Endothelial cell of umbilical vein (primary cell): Measurements from ENCODE around the gene SCN4A. TPM values are rescaled to one million over a fixed set of nuclear protein-coding genes. Genes with fewer than 3 reads are reported as not detected.

ENCODE experiments used
- BruUV-seq: library from RNA; stranded (reverse); fragments of 400-500 nt; replicated peaks from 2 replicates; lab custom pipeline; 2021; lab: Mats Ljungman, UMichigan
- CTCF ChIA-PET: fragments of 300-600, 350-600 bp; sonication (Branson Sonifier 250); formaldehyde crosslinking; loops from one replicate; lab custom pipeline; 2021; ENCODE audit warnings: antibody characterized with exemption, inconsistent platforms; lab: Charles Lee
- POLR2A ChIA-PET: fragments of 300-600, 350-600 bp; sonication (Branson Sonifier 250); formaldehyde crosslinking; loops from one replicate; lab custom pipeline; 2021; ENCODE audit warnings: antibody characterized with exemption, inconsistent platforms; lab: Charles Lee
- DNase-seq: peaks from one replicate; pipeline ENCODE4 v3.0.0-alpha.2; 2011; ENCODE audit warnings: low read depth, low spot score
- FAIRE-seq: peaks from 2 replicates; lab custom pipeline; 2011; peaks lifted over from hg19 to GRCh38; lab: Jason Lieb, UNC
- H2AFZ ChIP-seq: 2 replicates; pipeline ENCODE4 v1.6.0; 2012; ENCODE audit warnings: low read depth, low read length, control low read depth, inconsistent platforms
- H3K27ac ChIP-seq: 2 replicates; pipeline ENCODE4 v1.5.1; 2011; ENCODE audit warnings: low read depth, mild to moderate bottlenecking, control low read depth, low read length, moderate library complexity; ENCODE audit not compliant: insufficient read depth
- H3K27me3 ChIP-seq, 2 experiments: 2 replicates each; pipeline versions ENCODE4 v1.6.0 to v1.6.1; 2011; ENCODE audit warnings: low read length in 2 of 2, mixed read lengths in 1 of 2; ENCODE audit not compliant: control insufficient read depth in 2 of 2, insufficient read depth in 2 of 2
- H3K36me3 ChIP-seq, 2 experiments: 2 replicates in 1 of 2; 3 replicates in 1 of 2; pipeline ENCODE4 v1.5.1; 2011; ENCODE audit warnings: low read length in 2 of 2, mild to moderate bottlenecking in 1 of 2, moderate library complexity in 1 of 2; ENCODE audit not compliant: control insufficient read depth in 2 of 2, insufficient read depth in 2 of 2; ENCODE audit errors: extremely low read depth in 1 of 2
- H3K4me1 ChIP-seq: 3 replicates; pipeline ENCODE4 v1.5.1; 2011; ENCODE audit warnings: mild to moderate bottlenecking, low read length; ENCODE audit not compliant: control insufficient read depth, insufficient read depth; ENCODE audit errors: extremely low read depth
- H3K4me2 ChIP-seq: 2 replicates; pipeline ENCODE4 v1.6.1; 2011; ENCODE audit warnings: low read length, control low read depth, mixed read lengths; ENCODE audit not compliant: insufficient read depth
- H3K4me3 ChIP-seq, 3 experiments: fragments of 200-600 bp in 1 of 3; sonication (generic), shearing (Covaris generic) in 1 of 3; replicated peaks in 1 of 3; 2 replicates each; pipeline ENCODE4 v1.5.1; 2011 to 2016; ENCODE audit warnings: control low read depth in 3 of 3, low read length in 3 of 3, mild to moderate bottlenecking in 2 of 3, inconsistent platforms in 1 of 3, low read depth in 1 of 3, moderate library complexity in 1 of 3; ENCODE audit not compliant: insufficient read depth in 1 of 3
- H3K79me2 ChIP-seq: 2 replicates; pipeline ENCODE4 v1.6.0; 2012; ENCODE audit warnings: low read length, inconsistent platforms; ENCODE audit not compliant: control insufficient read depth, insufficient read depth
- H3K9ac ChIP-seq: replicated peaks from 2 replicates; pipeline ENCODE3; 2011; ENCODE audit warnings: low read length, control low read depth; ENCODE audit not compliant: insufficient read depth; ENCODE audit errors: extremely low read depth
- H3K9me1 ChIP-seq: replicated peaks from 3 replicates; pipeline ENCODE4 v1.6.0; 2011; ENCODE audit warnings: mild to moderate bottlenecking, low read length; ENCODE audit not compliant: control insufficient read depth, insufficient read depth; ENCODE audit errors: extremely low read depth
- H3K9me3 ChIP-seq: replicated peaks from 2 replicates; pipeline ENCODE4 v1.5.1; 2012; ENCODE audit warnings: low read length, inconsistent platforms; ENCODE audit not compliant: control insufficient read depth, insufficient read depth
- H4K20me1 ChIP-seq: replicated peaks from 2 replicates; pipeline ENCODE3; 2011; ENCODE audit warnings: mild to moderate bottlenecking, low read length; ENCODE audit not compliant: control insufficient read depth, insufficient read depth; ENCODE audit errors: extremely low read depth
- EZH2 ChIP-seq: IDR thresholded peaks from 2 replicates; pipeline ENCODE4 v1.6.1; 2012; ENCODE audit warnings: borderline replicate concordance, low read depth, mild to moderate bottlenecking, moderate library complexity, low read length, inconsistent platforms; ENCODE audit not compliant: severe bottlenecking
- FOS ChIP-seq: IDR thresholded peaks from 2 replicates; pipeline ENCODE4 v1.6.1; 2011; ENCODE audit warnings: mild to moderate bottlenecking, low read length, moderate library complexity, borderline replicate concordance; ENCODE audit not compliant: insufficient read depth
- GATA2 ChIP-seq: IDR thresholded peaks from 2 replicates; pipeline ENCODE4 v1.7.0; 2011; ENCODE audit warnings: low read depth, mild to moderate bottlenecking, moderate library complexity, mixed read lengths, low read length; ENCODE audit not compliant: insufficient read length, insufficient read depth
- JUN ChIP-seq: IDR thresholded peaks from 2 replicates; pipeline ENCODE4 v1.6.1; 2011; ENCODE audit warnings: borderline replicate concordance, low read depth; ENCODE audit not compliant: insufficient read length, insufficient read depth
- MYC ChIP-seq: IDR thresholded peaks from one replicate; pipeline ENCODE4 v1.6.1; 2011; ENCODE audit warnings: mild to moderate bottlenecking, low read depth, low read length
- POLR2A ChIP-seq: IDR thresholded peaks from 2 replicates; pipeline ENCODE4 v1.6.1; 2012; ENCODE audit warnings: low read depth, mild to moderate bottlenecking, control low read depth, low read length
- POLR2AphosphoS5 ChIP-seq: IDR thresholded peaks from 2 replicates; pipeline ENCODE4 v1.6.1; 2012; ENCODE audit warnings: low read depth, mild to moderate bottlenecking, control low read depth, low read length, moderate library complexity; ENCODE audit not compliant: insufficient read depth
- dilution Hi-C: fragments of 300-500 bp; cut with MboI; formaldehyde crosslinking; loops from one replicate; pipeline ENCODE4 v1.15.0; 2019; ENCODE audit warnings: low sequenced_read_pairs; ENCODE audit not compliant: extremely low pct_ligation_motif_present
- intact Hi-C: fragments of 100-400 bp; cut with micrococcal nuclease; formaldehyde crosslinking; loops from one replicate; pipeline ENCODE4 v1.10.0; 2022
- polyA plus RNA-seq, 4 experiments: library from polyadenylated mRNA; depleted of rRNA in 3 of 4; stranded (reverse) in 3 of 4; unstranded in 1 of 4; fragments of >200 nt; gene quantifications; 2 replicates each; pipeline versions ENCODE4 v1.2.1 to v1.2.3, GENCODE V29; 2011 to 2012; ENCODE audit warnings: missing spikeins in 1 of 4
- total RNA-seq: library from RNA; stranded (reverse); gene quantifications from 2 replicates; pipeline ENCODE4 v1.2.3, GENCODE V29; 2021
- TF ChIP-seq, protein P1 (sequence below): IDR thresholded peaks from 2 replicates; pipeline ENCODE4 v1.6.1; 2011; ENCODE audit not compliant: insufficient read depth, insufficient read length
- TF ChIP-seq, protein P2 (sequence below), 2 donors: IDR thresholded peaks; 1 replicate in 1 of 2; 2 replicates in 1 of 2; pipeline ENCODE4 v1.5.1; 2011; ENCODE audit warnings: low read length in 2 of 2, mild to moderate bottlenecking in 2 of 2, moderate library complexity in 2 of 2, control low read depth in 1 of 2, inconsistent platforms in 1 of 2, low read depth in 1 of 2; ENCODE audit not compliant: insufficient read depth in 1 of 2; ENCODE audit errors: extremely low read depth in 1 of 2

The SCN4A gene
- total and polyA plus RNA-seq, 2 donors (not counting 3 experiments of a cell fraction or from before 2014, with no cell fraction given), result 0.01 to 0.40 TPM

DNA sequence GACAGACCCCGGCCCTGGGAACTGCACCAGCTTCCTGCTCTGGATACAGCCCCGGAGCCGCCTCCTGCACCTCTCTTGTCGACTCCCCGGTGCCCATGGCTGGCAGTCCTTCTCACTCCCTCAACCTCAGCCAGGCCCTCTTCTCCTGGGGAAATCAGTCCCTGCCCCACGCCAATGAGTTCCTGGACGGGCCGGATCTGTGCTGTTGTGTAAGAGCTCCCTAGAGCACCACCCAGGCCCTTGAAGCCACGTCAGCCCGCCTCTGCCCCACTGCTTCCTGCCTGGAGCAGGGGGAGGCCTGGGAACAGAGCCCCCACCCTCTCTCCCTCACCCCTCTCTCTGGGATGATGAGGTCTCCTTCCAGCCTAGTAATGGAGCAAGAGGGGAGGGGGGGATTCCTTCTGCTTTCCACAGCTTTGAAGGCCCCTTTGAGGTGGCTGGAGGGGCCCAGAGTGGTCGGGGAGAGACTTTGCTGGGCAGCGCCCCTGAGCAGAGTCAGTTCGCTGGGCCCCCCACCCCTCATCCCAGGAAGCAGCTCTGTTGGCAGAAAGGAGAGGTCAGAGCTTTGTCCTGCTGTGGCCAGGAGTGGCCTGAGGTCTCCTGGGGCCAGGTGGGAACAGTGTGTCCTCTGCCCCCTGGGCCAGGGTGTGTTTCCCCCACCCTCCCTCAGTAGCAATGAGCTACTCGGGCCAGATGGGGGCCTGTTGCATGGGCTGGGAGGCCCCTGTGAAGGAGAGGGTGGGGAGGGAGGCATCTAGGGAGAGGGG lies 29.2 kb upstream of the SCN4A start:
- Histone ChIP-seq H3K27ac (peak overlapping the region; percentile 54), H3K79me2 (peaks cover 40% of the 10 kb centered on the region), H3K4me1 (peaks cover 63% of the 10 kb centered on the region), H3K9me1 (no peaks in the 10 kb centered on the region), H3K4me2 (no peak overlapping the region), H3K9me3 (no peaks in the 10 kb centered on the region), H3K27me3 (no peaks in the 10 kb centered on the region), H3K36me3 (peaks cover 26 to 29% of the 10 kb centered on the region in 2 experiments), H2AFZ (no peak overlapping the region), H3K9ac (no peak overlapping the region), H4K20me1 (no peaks in the 10 kb centered on the region), H3K4me3 (no peak overlapping the region)
- intact Hi-C loops (no loop called here), dilution Hi-C loops (no loop called here)
- FAIRE-seq, result peak; percentile 74
- no TSS peak for BruUV-seq
- ChIA-PET CTCF (interaction anchor here (0.7 to 6.8 kb wide), 9 partner anchors 12 to 132 kb away, joined by 3 to 140 read pairs (median 6); partner anchors contain the start of gene ICAM2), POLR2A (interaction anchor here (1.0 to 2.7 kb wide), 4 partner anchors 15 to 132 kb away, joined by 3 to 13 read pairs (median 8); partner anchors contain the start of gene ICAM2)
- TF ChIP-seq FOS (no peak), JUN (no peak), GATA2 (no peak), MYC (no peak), POLR2A (peak; percentile 56), POLR2AphosphoS5 (peak; percentile 79), EZH2 (no peak)
- TF ChIP-seq, protein P1, sequence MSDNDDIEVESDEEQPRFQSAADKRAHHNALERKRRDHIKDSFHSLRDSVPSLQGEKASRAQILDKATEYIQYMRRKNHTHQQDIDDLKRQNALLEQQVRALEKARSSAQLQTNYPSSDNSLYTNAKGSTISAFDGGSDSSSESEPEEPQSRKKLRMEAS, result no peak
- TF ChIP-seq, protein P2, sequence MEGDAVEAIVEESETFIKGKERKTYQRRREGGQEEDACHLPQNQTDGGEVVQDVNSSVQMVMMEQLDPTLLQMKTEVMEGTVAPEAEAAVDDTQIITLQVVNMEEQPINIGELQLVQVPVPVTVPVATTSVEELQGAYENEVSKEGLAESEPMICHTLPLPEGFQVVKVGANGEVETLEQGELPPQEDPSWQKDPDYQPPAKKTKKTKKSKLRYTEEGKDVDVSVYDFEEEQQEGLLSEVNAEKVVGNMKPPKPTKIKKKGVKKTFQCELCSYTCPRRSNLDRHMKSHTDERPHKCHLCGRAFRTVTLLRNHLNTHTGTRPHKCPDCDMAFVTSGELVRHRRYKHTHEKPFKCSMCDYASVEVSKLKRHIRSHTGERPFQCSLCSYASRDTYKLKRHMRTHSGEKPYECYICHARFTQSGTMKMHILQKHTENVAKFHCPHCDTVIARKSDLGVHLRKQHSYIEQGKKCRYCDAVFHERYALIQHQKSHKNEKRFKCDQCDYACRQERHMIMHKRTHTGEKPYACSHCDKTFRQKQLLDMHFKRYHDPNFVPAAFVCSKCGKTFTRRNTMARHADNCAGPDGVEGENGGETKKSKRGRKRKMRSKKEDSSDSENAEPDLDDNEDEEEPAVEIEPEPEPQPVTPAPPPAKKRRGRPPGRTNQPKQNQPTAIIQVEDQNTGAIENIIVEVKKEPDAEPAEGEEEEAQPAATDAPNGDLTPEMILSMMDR (IDR thresholded peaks at IDR 0.05; ENCODE audit: extremely low read depth in 1 of 2, insufficient read depth in 1 of 2, low read depth in 1 of 2, low read length in 2 of 2), result no peak
- DNase-seq, result peak; percentile 75
